ENCODE results near the gene LSM7.
A peak's percentile ranks its signal among the peaks of the same experiment; 100 is the strongest.

The LSM7 gene

DNA sequence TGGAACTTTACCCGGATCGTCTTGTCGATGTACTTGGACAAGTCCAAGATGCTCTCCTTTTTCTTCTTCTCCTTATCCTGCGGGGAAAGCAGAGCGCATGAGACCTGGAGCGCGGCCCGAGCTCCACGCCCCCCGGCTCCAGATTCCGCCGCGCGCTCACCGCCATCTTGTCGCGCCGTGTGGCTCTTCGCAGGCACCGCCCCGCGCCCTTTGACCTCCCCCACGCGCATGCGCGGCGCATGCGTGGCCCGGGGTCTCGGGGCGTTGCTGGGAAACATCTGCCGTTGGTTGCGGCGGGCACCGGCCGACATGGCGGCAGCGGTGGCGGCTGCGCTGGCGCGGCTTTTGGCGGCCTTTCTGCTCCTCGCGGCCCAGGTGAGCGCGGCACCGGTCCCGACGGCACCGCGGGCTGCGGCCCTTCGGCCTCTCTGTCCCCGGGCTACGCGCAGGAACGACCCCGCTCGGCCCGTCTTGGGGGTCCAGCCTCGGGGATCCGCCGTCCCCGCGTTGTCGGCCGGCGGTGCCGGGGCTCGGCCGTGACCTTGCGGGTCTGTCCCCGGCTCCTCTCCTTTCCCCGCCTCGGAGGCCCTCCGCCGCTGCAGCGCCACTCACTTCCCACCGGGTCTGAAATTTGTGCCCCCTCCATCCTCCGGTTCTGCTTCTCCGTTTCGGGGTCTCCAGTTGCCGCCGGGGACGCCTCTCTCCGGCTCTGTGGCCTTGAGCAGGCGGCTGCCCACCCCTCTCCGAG, at the start of gene LSM7, which contains the start of gene SPPL2B:
LSM7 (minus strand) TSS at position 186 of the 748 bp plus-strand sequence; CDS start at position 166, 20 bp downstream.
SPPL2B (plus strand) TSS at position 284 of the 748 bp plus-strand sequence; CDS start at position 310, 26 bp downstream.
- DNase-seq (ENCODE audit: low read depth, low spot score), result peak; percentile 96

DNA sequence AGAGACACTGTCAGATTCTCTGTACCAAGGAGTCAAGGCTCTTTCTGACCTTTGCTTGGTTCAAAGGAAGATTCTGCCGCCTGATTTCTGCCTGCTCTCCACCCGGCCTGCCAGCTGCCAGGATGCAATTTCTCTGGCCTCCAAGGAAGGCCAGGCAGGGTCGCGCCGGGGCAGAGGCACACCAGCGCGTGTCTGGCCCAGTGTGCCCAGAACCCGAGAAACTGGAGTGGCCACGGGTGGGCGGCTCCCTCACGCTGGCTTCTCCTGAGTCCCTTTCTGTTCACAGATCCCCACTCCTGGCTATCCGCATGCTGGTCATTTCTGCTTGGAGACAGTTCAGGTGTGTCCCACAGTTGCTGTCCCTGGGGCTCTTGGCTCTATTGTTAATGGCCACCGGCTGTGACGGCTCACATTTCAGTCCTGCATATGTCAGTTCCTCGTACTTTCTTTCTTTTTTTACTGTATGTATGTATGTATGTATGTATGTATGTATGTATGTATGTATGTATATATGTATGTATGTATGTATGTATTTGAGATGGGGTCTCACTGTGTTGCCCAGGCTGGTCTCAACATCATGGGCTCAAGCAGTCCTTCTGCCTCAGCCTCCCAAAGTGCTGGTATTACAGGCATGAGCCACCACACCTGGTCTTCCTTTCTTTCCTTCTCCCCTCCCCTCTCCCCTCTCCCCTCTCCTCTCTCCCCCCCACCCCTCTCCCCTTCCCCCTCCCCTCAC, 48.6 kb upstream of the LSM7 start:
- DNase-seq (ENCODE audit: low read depth, low spot score), result no peak

DNA sequence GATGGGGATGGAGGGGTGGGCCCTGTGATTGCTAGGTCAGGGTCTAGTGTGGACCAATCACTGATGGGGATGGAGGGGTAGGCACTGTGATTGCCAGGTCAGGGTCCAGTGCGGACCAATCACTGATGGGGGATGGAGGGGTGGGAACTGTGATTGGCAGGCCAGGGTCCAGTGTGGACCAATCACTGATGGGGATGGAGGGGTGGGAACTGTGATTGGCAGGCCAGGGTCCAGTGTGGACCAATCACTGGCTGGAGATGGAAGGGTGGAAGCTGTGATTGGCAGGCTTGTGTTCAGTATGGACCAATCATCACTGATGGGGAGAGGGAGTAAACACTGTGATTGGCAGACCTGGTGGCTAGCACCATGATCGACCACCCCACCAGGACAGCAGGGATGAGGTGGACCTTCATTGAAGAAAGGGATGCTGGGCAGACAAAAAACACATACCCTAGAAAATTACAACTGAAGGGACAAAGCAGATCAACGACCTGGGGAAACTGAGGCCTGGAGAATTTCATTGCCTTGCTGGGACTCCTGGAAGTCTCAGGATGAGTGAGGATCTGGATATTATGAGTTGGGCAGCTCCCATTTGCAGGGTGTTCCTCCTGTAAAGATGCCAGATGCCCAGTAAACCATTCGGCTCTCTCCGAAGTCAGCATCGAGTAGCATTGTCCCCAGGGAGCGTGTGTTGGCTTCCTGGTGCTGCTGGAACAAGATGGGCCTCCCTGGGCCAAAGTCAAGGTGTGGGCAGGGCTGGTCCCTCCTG, 47.2 kb upstream of the LSM7 start:
- DNase-seq (ENCODE audit: low read depth, low spot score), result no peak

DNA sequence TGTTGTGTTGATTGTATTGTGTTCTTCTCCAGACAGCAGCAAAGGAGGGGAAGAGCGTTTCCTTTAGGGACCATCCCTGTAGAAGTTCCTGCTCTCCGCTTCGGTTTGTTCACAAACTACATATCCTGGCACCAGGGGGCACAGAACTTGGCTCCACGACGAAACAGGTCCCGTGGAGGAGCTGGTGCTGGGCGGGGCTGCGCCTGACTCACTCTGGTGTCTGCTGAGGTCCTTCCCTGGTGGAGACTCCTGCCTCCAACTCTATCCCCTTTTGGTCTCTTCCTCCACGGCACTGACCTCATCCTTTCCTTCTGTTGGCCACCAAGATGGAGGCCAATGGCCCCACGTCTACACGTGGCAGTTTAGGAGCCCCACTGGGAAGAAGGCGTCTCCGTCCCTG, 46.4 kb upstream of the LSM7 start:
- DNase-seq (ENCODE audit: low read depth, low spot score), result no peak

DNA sequence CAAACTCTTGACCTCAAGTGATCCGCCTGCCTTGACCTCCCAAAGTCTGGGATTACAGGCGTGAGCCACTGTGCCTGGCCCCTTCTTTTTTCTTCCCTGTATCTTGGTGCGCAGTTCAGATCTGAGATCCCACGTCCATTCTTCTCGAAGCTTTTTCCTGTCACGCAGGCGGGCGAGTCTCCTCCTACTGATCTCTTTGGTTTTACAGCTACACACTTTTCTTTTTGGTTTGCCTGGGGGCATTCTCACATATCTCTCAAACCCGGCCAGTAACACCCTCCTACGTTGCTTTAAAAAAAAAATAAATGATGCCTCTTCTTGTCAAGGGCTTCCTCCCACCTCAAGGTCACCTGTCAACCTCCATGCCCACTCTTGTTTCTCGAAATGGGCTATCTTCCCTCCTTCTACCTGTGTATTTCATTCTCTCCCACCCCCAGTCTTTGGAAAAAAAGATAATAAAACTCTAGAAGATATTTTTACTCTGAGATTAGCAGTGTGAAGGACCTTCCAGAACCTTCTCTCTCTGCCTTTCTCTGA, 43.8 kb upstream of the LSM7 start:
- no peak for DNase-seq (ENCODE audit: low read depth, low spot score)

DNA sequence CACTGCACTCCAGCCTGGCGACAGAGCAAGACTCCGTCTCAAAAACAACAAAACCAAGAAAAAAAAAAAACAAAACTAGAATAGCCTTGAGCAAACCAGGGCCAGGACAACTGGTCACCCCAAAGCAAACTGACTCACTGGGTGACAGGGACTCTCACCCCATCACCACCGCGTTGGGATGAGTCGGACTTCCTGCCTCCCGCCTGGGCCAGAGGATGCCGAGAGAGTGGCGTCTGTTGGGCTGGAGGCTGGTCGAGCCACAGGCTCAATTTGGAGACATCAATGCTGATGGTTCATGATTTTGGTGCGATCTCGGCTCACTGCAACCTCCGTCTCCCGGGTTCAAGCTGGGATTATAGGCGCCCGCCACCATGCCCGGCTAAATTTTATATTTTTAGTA, 43.3 kb upstream of the LSM7 start:
- DNase-seq (ENCODE audit: low read depth, low spot score), result no peak

DNA sequence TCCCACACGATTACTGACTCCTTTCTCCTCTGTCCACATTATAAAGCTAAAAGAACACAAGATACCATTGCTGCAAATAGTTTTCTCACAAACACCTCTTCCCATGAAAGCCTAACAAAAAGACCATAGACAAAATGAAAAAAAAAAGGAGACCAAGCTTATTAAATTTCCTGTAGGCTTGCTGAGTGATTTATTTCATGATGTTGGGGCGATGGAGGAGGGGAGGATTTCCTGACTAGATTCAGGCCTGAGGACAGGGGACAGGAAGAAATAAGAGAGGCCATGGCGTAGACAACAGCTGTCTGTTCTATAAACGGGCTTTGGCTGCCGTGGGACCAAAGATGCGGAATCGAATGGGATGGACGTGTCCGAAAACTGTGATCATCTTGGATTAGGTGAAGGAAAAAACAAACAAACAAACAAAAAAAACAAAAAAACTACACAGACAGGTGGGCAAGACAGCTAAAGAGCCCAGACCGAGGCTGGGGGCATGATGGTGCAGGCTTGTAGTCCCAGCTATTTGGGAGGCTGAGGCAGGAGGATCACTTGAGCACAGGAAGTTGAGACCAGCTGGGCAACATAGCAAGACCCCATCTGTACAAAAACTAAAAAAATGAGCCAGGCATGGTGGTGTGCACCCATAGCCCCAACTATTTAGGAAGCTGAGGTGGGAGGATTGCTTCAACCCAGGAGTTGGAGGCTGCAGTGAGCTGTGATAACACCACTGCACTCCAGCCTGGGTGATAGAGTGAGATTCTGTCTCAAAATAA, 37.0 kb upstream of the LSM7 start:
- no peak for DNase-seq (ENCODE audit: low read depth, low spot score)

DNA sequence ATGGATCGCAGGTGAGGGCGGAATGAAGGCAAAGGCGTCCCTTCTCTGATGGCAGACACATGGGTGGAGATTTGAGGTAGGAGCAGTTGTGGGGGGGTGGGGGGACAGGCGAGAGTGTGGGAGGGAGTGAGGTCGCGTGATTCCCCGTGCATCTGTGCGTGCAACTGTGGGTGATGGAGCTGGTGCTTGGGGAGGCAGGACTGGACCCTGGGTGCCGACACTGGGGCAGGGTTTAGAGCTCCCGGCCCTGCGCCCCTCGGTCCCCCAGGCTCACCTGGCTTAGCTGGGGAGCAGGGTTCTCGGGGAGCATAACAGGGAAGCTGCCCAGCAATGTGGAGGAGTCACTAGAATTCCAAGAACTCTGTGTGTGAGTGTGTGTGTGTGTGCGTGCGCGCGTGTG, 35.0 kb upstream of the LSM7 start:
- no peak for DNase-seq (ENCODE audit: low read depth, low spot score)

DNA sequence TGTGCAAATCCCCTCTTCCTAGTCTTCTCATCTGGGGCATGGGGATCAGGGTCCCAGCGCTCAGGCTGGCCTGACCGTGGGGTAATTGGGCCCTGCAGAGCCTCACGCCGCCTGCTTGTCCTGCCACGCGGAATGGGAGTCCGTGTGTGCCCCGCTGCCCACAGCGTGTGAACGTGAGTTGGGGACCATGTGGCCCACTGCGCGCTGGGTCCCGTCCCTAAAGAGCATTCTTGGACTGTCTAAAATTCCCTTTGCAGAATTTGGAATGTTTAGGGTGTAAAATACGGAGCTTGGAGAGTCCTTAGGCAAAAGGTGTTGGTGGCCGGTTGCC, 34.5 kb upstream of the LSM7 start:
- no peak for DNase-seq (ENCODE audit: low read depth, low spot score)

DNA sequence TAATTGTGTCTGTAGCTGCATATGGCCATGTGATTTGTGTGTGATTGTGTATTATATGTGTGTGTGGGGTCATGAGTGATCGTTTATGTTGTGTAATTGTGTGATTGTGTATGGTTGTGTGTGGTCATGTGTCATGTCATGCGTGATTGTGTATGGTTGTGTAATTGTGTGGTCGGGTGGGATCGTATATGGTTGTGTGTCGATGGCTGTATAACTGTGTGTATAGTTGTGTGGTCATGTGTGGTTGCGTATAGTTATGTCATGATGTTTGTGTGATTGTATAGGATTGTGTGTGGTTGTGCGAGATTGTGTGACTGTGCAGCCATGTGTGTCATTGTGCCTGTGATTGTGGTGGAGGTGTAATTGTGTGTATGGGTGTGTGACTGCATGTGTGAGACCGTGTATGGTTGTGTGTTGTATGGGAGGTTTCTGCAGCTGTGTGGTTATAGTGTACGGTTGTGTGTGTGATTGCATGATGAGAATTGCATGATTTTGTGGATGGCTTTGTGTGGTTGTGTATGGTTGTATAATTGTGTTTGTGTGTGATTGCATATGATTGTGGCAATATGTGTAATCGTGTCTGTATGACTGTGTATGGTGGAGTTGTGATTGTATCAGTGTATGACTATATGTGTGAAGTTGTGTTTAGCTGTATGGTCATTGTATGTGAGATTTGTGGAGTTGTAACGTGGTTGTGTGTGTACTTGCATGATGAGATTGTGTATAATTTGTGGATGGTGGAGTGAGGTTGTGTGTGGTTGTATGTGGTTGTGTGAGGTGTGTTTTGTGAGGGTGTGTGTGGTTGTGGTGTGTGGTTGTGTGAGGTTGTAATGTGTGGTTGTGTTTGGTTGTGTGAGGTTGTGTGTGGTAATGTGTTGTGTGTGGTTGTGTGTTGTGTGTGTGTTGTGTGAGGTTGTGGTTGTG, 33.9 kb upstream of the LSM7 start:
- no peak for DNase-seq (ENCODE audit: low read depth, low spot score)

DNA sequence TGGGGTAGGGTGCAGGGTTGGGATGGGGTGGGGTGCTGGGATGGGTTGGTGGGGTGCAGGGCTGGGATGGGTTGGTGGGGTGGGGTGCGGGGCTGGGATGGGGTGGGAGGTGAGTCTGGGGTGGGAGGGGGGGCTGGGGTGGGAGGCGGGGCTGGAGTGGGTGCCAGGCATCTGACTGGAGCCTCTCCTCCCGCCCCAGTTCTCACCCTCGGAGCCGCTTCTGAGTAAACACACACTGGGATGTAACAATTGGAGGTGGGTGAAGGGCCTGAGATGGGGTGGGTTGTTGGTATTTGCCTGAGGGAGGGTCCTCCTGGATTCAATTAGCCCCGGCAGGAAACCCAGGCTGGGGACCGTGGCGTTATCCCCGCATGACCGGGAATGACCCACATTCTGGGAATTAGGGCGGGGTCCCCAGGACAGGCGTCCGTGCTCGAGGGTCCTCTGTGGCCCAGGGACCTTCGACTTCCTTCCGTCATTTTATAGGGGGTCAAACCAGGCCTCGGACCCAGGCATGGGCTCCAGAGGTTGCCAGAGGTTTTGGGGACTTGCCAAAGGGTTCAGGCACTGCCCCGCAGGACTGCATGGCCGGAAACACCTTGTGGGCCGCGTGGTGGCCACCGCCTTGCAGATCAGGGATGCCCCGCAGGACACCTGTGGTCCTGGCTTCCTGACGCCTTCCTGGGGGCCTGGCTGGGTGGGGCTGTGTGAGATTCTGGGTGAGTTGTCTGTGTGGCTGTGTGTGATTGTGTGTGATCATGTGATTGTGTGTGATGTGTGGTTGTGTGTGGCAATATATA, 33.1 kb upstream of the LSM7 start:
- no peak for DNase-seq (ENCODE audit: low read depth, low spot score)

DNA sequence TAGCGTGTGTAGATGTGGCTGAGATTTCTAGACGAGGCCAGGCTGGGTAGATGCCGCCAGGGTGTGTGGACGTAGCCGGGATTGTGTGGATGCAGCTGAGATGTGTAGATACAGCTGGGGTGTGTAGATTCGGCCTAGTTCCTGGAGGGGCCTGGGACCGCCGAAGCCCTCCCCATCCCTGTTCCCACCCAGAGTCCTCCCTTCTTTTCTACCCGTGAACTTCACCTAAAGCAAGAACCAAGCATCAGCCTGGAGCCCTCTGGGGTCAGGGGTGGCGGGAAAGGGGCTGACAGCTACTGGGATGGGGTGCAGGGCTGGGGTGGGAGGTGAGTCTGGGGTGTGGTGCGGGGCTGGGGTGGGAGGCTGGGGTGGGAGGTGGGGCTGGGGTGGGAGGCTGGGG, 32.4 kb upstream of the LSM7 start:
- no peak for DNase-seq (ENCODE audit: low read depth, low spot score)

DNA sequence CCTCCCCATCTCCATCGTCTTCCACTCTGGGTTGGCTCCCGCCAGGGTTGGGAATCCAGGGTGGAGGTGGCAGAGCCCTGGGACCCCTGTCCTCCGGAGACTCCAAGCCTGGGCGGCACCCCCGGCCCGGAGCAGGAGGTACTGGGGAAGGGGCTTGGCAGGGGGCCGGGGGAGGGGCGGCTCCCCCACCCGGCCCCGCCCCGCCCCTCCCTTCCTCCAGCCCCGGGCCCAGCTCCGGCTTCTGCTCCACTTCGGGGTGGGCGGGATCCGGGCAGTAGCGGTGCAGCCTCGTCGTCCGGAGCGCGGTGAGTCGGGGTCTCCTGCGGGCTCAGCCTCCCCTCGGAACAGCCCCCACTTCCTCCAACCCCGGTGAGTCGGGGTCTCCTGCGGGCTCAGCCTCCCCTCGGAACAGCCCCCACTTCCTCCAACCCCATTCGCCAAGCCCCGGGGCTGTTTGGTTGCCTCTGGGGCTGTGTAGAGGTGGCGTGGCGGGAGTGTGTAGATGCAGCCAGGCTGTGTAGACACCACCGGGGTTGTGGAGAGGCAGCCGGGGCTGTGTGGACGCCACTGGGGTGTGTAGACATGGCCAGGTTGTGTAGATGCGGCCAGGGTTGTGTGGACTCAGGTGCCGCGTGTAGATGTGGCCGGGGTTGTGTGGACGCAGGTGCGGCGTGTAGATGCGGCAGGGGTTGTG, 31.8 kb upstream of the LSM7 start, which contains the start of gene TMPRSS9:
TMPRSS9 (plus strand) TSS at position 274 of the 694 bp plus-strand sequence. CDS start 29,521 bp downstream, outside the sequence.
- DNase-seq (ENCODE audit: low read depth, low spot score), result no peak

DNA sequence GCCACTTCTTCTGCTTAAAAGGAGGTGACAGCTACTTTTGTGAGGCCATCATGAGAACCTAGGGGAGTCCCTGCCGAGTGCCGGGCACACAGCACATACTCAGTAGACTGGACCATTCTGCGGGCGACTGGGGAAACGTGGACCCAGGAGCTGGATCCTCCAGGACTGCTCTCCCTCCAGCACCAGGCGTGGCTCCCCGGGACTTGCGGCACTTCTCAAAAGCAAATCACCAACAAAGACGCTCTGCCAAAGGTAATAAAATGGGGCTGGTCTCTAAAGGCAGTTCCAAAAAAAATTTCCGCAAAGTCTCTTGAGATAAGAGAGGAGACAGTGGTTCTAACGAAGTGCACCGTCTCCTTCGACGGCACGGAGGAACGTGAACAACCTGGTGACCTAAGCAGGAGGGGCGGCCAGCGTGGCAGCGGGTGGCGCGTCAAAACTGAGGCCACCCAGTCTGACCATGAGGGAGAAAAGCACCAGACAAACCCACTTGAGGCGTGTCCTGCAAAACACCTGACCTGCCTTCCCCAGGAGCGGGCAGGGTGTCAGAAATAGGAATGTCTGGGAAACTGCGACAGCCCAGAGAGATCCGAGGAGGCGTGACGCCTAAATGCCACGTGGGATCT, 30.3 kb upstream of the LSM7 start:
- DNase-seq (ENCODE audit: low read depth, low spot score), result no peak

DNA sequence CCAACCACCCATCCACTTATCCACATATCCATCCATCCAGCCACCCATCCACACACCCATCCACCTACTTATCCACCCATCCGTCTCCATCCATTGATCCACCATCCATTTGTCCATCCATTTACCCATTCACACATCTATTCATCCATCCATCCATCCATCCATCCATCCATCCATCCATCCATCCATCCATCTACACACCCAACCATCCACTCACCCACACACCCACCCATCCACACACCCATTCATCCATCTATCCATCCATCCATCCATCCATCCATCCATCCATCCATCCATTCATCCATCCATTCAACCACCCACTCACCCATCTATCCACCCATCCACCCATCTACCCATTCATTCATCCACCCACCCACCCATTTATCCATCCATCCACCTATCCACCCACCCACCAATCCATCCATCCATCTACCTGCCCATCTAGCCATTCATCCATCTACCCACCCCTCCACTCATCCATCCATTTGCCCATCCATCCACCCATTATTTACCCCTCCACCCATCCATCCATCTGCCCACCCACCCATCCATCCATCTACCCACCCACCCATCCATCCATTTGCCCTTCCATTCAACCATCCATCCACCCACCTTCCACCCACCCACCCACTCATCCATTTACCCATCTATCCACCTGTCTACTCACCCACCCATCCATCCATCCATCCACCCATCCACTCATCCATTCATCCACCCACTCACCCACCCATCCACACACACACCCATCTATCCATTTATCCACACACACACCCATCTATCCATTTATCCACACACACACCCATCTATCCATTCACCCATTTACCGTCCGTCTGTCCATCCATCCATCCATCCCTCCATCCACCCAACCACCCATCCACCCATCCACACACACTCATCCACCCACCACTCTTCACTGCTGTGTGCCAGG, 29.2 kb upstream of the LSM7 start:
- DNase-seq (ENCODE audit: low read depth, low spot score), result no peak

DNA sequence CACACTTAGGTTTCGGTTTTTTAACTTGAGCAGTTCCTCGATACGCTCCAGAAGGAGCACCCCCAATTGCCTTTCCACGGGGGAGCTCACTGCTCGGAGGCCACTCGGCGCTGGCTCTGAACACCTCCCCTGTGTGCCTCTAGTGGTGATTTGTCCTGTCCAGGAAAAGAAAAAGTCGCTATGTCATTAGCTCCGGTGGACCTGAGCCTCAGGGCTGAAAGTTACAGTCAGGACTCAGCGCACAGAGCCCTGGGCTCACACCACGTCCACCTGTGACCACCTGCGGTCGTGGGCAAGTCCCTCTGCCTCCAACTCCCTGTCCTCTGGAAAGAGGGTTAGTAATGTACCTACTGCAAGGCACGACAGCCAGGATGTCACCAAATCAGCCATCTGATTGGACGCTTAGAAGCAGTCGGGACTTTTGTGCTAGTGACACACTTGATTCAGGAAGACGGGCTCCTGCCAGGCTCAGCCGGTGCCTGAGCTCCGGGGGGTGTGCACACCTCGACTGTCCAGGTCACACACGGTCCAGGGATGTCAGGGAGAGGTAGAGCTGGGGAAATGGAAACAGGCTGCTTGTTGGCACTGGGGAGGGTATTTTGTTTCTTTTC, 27.8 kb upstream of the LSM7 start:
- DNase-seq (ENCODE audit: low read depth, low spot score), result no peak
